NCI-H748 treated with DMSO at 0.1 percent for 48 hours (cell line): ENCODE measurements around the gene GAS1.

Experiments used
- DNase-seq: peaks from one replicate; lab custom pipeline; 2025; lab: John Stamatoyannopoulos, UW

GAS1 gene

DNA sequence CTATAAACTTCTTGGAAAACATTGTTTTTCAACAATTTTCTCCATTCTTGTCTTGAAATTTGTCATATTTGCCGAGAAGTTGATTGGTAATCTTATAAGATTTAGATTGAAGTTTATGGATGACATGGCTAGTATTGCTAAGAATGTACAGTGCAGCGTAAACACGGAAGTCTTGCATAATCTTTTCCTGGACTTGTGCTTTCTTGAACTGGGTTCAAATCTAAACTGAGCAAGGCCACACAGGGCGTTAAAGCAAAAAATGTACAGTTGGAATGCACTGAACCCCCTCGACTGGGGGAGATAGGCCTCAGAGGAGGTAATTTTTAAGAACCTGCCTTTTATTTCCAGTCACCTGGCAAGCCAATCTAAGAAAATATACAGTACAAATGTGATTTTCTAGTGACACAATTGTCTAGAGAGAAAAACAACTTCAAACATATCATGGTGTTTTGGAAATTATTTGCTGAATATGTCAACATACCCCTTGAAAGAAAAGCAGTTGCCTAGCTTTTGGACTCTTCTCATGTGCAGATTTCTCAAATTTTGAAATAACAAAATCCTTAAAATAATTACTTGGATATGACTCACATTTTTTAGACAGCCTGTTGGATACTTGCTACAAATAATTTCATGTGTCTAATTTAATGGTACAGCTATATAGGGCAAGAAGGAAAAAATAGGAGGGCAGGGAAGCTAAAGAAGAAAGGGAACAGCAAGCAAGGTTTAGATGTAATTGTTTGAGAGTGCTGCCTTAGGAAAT lies 18.5 kb upstream of the GAS1 start:
- DNase-seq = no peak

DNA sequence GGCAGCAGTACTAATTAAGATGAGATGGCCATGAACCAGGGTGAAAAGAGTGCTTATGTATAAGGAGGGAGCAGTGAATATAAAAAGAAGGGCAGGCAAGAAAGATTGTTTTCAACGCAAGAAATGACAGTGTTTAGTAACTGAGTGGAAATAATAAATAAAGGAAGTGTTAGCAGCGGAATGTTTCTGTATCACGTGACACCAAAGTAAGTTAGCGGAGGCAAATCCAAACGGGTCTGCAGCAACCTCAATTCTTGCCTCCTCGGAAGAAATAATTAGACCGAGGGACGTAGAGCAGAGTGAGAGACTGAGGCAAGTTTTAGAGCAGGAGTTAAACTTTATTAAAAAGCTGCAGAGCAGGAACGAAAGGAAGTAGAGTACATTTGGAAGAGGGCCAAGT lies 15.4 kb upstream of the GAS1 start:
- no peak for DNase-seq

DNA sequence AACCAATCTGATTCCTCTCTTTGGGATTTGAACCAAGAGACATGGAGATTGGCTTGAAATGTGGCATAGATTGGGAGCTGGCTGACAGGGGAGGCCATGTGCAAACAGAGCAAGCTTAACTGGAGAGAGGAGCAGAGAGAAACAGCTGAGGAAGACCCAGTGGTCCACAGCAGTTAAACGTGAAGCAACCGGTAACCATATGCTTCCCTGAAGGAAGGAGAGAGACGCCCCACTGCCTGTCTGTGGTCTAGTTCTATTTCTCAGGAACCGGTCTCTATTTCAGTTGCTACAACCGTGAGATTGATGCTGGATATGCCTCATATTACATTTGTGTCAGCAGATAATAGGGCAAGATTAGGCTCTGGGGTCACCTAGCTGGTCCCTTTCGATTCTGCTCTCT lies 13.6 kb upstream of the GAS1 start:
- no peak for DNase-seq

DNA sequence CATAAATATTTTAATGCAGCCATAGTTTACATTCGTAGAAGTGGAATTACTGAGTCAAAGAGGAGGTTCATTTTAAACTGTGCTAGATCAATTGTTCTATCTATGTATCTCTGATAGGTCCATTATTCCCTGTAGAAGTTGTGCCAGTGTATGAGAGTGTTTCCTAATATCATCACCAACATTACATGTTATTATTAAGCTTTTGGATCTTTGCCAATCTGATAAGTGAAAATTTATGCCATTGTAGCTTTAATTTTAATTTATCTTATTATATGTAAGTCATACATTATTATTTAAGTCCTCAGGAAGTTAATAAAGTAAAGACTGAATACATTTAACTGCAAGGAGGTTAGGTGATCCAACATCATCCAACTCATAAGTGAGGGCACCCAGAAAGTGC lies 10.9 kb upstream of the GAS1 start:
- no peak for DNase-seq

DNA sequence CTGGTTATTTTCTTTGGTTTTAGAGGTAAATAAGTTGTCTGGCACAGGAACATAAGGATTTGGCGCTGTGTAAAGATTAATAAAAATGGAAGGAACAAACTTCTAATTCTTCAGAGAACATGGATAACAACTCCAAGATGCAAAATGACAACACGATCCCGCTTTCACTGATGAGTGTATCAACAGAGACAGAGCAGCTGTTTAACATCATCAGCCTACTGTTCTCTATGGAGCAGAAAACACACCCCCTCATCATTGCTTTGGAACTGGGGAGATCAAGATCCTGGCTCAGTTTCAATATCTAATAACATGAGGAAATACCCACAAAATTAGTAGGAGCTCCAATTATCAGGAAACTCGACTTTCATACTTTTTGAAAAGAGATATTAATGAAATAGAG lies 8.3 kb upstream of the GAS1 start:
- no peak for DNase-seq

DNA sequence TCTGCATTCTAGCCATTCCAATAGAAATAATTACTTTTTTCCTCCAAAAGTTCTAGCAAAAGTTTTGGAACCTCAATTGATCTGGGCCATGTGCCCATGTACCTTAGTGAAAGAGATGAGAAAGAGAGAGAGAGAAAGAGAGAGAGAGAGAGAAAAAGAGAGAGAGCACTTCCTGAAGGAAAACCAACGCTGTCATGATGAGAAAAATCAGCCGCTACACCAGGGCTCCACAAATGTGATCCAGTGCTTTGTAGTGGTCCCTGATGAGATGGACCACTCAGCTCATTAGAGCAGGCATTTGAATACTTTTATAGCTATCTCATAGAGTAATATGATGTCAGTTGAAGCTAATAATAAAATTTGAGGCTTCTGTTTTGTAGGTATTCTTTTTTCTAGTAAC lies 7.7 kb upstream of the GAS1 start:
- no peak for DNase-seq

DNA sequence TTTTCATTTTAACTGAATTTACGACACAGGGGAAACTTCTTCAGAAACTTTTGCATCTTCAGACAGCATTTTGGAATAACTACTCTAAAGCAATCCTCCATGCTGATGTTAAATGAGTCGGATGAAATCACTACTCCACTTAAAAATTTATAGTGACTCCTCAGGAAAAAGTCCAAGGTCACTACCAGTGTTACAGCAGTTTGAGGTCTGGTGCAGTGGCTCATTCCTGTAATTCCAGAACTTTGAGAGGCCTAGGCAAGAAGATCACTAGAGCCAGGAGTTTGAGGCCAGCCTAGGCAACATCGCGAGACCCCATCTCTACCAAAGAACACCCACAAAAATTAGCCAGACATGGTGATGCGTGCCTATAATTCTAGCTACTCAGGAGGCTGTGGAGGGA lies 5.9 kb upstream of the GAS1 start:
- DNase-seq = no peak

DNA sequence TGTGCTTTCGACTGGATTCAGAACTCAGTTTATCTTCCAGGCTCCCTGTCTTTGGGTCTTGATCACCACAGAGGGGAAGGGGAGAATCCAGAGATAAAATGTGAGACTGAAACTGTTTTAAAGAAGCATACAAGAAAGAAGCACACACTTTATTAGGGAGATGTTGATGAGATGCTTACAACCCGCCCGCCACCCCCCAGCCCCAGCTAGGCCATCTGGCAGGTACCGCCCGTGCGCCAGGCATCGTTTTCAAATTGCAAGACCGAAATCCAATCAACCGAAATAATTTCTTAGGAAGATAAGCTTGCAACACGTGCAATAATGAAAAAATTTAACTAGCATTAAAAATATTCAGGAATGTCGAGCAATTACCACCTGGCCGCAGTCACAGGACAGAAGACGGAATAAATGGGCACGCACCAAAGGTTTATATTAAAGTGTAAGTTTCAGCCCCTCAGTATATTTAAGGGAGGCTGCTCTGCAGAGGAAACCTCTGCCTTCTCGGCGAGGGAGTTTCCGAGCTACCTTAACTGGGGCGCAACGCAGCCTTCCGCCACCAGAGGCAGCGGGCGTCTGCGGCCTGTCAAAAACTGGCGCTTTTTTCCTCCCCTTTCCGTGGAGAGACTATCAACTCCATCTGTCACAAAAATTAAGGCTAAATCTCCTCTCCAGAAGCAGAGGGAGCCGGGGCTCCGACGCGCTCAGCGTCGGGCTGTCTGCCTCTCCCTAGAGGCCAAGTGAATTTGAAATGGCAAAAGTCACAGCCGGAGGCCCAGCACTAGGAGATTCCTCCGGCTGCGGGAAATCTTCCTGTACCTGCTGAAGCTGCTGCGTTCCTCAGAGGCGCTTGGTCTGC lies 996 bp upstream of the GAS1 start:
- DNase-seq = peak; percentile 46

DNA sequence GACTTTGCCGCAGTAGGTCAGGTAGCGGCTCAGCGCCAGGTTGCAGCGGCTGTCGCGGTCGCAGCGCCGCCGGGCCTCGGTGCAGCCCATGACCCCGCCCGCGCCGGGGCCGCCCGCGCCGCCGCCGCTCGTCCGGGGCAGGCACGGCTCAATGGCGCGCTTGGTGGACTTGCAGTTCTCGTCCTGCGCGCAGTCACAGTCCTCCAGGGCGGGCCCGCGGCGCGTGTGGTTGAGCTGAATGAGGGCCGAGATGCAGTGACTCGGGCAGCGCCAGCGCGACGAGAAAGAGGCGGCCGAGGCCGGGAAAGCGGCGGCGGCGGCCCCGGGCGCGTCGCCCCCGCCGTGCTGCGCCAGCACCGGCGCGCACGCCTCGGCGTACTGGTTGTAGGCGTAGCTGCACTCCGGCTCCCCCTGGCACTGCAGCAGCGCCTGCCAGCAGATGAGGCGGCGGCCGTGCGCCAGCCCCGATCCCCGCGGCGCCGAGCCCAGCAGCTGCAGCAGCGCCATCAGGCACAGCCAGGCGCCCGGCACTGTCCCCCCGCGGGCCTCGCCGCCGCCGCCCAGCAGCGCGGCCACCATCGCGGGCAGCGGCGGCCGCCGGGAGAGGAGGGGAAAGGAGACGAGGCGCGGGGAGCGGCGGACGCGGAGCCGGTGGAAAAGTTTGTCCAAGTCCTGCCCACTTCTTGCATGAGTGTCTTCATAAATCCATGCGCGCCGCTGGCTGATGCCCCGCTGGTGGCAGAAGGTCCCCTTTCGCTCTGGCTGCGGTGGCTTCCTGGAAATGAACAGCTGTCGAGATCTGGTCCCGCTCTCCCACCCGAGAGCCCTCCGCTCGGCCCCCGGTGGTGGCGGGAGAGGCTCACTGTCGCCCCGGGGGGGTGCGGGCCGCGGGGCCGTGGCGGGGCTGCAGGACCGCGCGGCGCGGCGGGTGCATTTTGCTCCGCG lies 833 bp downstream of the GAS1 start:
- DNase-seq = peak; percentile 34

DNA sequence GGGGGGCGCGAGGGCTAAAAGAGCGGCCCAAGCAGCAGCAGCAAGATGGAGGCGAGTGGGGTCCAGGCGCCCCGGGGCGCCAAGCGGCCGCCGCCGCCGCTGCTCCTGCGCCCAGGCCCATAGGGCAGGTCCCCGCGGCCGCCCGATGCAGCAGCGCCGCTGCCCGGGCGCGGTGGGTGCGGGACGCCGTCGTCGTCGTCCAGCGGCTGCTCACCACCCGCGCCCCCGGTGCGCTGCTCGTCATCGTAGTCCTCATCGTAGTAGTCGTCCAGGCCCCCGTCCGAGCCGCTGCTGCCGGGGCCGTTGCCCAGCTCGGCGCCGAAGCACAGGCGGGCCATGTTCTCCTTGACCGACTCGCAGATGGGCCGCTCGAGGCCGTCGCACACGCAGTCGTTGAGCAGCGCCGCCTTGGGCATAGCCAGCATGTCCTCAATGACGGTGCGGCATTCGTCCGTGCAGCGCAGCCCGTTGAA lies 1.5 kb downstream of the GAS1 start:
- DNase-seq = no peak

DNA sequence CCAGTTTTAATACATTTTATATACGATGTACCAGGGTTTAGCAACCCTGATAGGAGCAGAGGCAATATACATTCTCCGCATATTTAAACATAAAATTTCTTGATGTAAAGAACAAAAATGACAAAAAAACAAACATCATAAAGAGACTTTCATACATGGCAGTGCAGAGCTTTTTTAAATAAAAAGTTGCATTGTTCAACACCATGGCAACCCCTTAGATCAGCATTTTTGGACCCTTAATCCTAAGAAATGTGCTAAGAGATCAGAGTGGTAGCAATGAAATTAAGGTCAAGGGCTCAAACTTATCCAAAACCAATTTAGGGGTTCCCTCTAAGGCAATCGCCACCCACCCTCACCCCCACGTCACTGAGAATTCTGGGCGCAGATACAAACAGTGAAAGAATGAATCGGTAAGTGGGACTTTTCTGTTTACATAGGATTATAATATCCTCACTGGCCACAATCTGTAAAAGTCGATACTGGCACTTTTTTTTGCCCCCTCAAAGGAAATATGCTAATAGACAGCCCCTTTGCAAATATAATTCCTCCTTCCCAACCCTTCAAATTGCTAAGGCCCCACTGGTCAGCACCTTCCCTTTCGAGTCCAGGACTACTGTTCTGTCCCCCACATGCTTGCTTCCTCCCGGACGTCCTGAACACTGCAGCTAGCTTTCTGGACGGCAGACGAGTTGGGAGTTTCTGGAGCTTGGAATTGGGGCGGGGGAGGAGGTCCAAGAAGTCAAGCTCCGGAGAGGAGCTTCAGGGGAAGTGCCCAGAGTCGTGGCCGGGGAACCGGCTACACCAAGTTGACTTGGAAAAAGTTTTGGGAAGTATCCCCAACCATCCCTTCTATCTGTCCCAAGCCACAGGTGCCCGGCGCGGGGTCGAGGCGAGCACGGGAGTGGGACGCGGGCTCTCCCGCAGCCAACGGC lies 2.2 kb downstream of the GAS1 start:
- no peak for DNase-seq

DNA sequence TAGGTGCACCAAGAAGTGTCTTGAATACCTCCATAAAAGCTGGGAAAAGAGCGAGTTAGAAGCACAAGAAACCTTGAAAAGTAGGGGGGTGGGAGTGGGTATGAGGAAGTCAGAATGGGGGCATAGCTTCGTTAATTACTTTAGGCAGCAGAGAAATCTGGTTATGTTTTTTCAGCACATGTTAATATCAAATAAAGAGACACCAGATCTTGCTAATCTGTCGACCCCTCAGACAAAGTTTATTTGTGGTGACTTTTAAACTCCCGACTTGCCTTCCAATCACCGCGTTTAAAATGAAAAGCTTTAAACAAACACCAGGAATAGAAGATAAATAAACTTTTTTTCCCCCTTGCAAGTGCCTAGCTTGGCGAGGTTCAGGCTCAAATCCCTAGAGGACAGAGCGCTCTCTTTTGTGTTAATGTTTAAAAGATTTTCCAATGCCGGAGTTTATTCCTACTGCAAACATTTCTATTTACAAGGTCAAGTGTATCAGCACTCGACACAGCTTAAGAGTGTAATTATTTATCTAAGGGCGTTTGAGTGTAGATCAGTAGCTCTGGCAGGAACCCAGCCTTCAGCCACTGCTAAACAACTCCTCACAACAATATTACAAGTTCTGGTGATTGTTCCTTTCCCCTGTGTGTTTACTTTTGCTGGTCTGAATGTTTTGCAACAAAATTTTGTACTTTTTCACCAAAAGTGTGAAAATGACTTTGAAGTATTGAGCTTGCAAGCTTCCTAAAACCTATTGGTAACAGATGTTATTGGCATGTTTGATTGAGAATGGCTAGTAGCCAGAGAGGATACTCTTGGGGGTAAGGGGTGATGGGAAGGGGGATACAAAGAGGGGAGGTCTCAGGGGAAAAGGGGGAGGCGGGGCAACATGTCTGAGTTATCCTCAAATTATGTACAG lies 3.8 kb downstream of the GAS1 start:
- DNase-seq = peak; percentile 29

DNA sequence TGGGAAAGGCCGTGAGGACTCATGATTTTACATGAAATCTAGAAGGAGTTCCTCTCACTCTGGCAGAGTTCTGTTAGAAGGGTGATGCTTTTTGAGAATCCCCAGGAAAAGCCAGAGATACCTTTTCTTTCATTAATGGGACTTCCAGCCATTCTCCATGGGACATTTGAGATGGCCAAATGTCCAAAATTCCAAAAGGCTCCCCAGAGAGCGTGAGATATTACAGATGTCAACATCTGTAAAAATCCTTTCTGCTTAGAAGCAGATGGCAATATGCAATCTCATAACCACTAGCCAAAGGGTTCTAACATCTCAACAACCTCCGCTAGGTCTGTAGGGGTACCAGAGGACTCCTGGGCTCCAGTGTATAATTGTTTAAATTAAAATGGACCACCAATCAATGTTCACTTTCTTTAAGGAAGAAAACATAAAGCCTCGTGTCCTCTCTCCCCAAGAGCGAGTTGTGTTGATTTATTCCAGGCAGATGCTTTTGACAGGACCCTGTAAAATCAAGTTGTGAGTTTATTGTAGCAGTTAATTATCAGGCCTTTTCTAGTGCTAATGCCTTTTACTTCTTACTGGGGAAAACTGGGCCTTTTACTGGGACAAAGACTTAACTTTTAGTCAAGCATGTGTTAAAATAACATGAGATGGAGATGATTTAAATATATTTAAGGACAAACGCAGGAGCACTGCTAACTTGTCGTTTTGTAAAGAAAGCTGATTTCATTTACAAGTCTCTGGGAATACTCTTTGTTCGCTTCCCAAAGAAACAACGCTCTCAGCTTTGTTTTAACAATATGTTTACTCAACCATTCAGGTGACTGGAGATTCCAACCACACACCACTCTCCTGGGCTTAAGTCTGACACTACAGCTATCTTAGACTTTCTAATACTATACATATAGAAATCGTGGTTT lies 4.8 kb downstream of the GAS1 start:
- DNase-seq = no peak

DNA sequence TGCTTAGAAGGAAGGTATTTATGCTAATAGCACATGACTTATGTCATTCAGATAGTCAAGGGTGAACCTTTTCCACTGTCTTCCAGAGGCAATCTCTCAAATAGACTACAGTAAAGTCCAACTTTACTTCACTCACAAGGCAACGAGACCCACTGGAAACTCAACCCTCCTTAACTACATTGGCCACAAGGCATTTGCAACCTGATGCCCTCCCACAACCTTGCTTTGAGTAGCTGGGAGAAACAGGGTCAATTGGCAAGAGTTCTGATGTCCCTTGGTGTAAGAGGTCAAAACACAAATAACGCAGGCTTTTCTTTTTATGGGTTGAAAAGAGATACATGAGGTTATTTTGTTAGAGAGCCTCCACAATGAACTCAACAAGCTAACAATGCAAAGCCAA lies 6.1 kb downstream of the GAS1 start:
- no peak for DNase-seq

DNA sequence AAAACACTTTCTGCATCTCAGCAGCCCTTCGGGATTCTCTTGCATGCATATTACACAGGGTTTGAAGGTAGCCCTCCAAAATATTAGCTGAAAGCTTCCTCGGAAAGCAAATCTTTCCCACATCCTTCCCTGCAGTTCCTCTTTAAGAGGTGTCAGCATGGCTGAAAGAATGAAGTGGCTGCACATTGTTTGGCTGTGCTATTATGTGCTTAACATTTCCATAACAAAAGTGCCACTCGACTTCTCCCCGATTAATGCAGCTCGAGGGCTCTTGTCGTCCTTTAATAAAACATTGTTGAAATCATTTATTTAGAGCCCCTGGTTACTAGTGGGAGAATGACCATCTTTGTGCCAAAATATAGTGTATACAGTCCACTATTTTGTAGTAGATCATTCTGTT lies 6.5 kb downstream of the GAS1 start:
- peak; percentile 69 for DNase-seq

DNA sequence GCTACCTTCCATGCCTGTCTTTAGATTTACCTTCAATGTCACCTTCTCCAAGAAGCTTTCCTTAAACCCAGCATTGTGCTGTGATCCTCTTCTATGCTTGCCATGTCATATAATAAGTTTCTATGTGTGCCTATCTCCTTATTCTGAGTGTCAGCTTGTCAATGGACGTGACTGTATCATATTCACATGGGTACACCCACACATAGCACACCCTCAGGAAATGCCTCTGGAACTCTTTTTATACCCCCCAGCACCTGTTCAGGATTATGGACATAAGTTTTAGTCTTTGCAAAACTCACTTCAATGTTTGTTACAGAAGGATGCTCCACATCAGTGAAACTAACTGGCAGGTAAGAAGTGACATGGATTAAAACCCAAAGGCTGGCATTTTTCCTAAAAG lies 7.4 kb downstream of the GAS1 start:
- DNase-seq = no peak

DNA sequence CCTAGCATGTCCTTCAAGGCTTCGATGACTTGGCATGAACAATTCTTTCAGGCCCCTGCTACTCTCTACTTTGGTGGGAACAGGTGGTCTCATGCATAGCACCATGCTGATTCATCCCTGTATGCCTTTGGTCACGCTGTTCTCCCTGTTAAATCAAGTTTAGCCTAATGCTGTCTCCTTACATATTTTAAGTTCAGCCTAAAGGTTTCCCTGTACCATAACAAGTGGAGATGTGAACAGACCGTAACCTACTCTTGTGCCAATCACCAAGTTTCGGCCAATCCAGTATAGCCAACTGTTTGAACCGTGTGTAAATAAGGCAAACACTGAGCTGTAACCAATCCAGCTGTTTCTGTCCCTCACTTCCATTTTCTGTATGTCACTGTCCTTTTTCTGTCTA lies 8.0 kb downstream of the GAS1 start:
- no peak for DNase-seq

DNA sequence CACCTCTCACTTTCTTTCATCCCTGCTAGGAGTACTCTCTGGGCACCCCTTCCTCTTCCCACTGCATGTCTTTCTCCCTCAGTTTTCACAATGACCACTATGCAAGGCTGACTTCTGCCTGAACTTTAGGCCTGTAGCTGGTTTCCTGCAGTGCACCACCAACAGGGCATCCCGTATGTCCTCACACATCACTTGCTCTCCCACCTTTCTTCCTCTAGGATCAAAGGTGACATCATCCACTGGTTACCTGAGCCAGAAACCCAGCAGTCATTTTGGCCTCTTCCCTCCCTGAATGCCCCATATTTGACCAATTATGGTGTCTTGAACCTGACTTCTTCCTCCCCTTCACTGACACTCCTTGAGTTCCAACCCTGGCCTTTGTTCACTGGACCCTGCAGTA lies 8.5 kb downstream of the GAS1 start:
- no peak for DNase-seq

DNA sequence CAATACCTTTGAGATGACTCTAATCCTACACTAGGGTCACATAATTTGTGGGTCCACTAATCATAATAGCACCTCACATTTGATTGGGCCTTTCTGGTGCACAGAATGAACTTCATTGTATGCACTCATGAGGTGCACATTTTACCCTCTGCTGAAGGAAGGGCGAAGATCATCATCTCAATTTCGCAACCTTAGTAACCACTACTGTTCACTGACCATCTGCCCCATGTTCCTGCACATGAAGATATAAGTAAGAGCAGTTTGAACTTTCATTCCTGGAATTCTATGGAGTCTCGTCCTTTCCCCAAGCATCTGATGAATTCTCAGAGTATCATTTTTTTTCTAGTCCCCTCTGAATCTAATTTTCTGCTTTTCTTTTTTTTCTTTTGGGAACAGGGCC lies 21.2 kb downstream of the GAS1 start:
- DNase-seq = no peak
